BE2C (cell line): ENCODE data around the gene UBL3.

ENCODE experiments used
- DNase-seq: peaks from one replicate; pipeline ENCODE4 v3.0.0-alpha.2; 2020
- H3K27me3 ChIP-seq: fragments of 250-450 bp; sonication (Bioruptor Pico); 2 replicates; pipeline ENCODE4 v1.5.1; 2020; ENCODE audit warnings: mild to moderate bottlenecking
- H3K36me3 ChIP-seq: fragments of 250-450 bp; sonication (Bioruptor Pico); 2 replicates; pipeline ENCODE4 v1.5.1; 2020; ENCODE audit warnings: mild to moderate bottlenecking
- H3K4me1 ChIP-seq: fragments of 250-450 bp; sonication (Bioruptor Pico); 2 replicates; pipeline ENCODE4 v1.5.1; 2020
- H3K4me3 ChIP-seq: 2 replicates; pipeline ENCODE4 v1.5.1; 2011; ENCODE audit warnings: low read depth, low read length
- H3K9me3 ChIP-seq: fragments of 250-450 bp; sonication (Bioruptor Pico); 2 replicates; pipeline ENCODE4 v1.5.1; 2020
- TF ChIP-seq, protein P1 (sequence below): IDR thresholded peaks from 2 replicates; pipeline ENCODE4 v1.5.1; 2012; ENCODE audit warnings: mild to moderate bottlenecking, low read depth, low read length

UBL3 gene

DNA sequence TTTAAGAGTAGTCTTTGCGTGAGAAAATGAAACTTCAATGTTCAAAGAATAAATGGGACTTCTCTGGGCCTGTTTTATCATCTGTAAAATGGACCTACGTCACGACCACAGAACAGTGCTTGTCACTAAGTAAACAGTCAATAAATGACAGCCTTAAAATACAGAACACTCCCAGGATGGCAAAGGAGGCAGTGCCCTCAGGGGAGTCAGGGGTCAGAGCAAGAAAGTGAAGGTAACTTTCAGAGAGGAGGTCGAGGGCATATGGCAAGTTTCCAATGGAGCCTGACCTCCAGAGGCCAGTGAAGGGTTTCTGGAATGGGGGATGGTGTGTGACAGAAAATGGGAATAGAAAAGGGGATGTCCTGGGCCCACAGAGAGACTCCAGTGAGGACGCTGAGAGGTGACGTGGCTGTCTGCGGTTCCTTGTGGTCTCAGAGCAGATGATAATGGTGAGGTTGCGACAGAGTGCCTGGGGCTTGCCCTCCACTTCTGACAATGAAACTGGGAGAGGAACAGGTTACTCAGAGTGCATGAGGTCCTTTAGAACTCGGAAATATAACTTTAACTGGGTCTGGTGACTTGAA lies 91.8 kb downstream of the UBL3 start:
- H3K4me1 ChIP-seq, result 0 out of 2 replicates have a peak, but pooled peaks cover 2% of the 10 kb centered on the region
- no peaks in the 10 kb centered on the region for H3K27me3 ChIP-seq
- DNase-seq, result no peak
- H3K9me3 ChIP-seq, result no peaks in the 10 kb centered on the region
- TF ChIP-seq, protein P1, sequence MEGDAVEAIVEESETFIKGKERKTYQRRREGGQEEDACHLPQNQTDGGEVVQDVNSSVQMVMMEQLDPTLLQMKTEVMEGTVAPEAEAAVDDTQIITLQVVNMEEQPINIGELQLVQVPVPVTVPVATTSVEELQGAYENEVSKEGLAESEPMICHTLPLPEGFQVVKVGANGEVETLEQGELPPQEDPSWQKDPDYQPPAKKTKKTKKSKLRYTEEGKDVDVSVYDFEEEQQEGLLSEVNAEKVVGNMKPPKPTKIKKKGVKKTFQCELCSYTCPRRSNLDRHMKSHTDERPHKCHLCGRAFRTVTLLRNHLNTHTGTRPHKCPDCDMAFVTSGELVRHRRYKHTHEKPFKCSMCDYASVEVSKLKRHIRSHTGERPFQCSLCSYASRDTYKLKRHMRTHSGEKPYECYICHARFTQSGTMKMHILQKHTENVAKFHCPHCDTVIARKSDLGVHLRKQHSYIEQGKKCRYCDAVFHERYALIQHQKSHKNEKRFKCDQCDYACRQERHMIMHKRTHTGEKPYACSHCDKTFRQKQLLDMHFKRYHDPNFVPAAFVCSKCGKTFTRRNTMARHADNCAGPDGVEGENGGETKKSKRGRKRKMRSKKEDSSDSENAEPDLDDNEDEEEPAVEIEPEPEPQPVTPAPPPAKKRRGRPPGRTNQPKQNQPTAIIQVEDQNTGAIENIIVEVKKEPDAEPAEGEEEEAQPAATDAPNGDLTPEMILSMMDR, result no peak
- no peaks in the 10 kb centered on the region for H3K36me3 ChIP-seq
- H3K4me3 ChIP-seq, result no peak overlapping the region

DNA sequence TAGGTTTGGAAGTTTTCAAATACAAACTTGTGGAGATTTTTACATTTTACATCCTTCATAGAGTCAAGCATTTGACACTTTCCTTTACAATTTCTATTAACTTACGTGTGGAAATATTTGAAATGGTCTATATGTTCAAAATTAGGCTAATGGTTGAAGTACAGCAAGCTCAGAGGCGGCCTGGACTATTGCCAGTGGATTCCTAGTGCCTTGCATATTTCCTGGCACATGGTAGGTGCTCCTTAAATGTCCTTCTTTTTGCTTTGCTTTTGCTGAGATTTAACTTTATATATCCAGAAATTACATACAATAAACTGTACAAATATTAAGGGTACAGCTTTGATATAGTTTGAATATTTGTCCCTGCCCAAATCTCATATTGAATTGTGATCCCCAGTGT lies 93.9 kb downstream of the UBL3 start:
- 0 out of 2 replicates have a peak, but pooled peaks cover 2% of the 10 kb centered on the region for H3K4me1 ChIP-seq
- TF ChIP-seq, protein P1, result no peak
- H3K36me3 ChIP-seq, result no peaks in the 10 kb centered on the region
- H3K4me3 ChIP-seq, result no peak overlapping the region
- no peaks in the 10 kb centered on the region for H3K27me3 ChIP-seq
- no peaks in the 10 kb centered on the region for H3K9me3 ChIP-seq
- no peak for DNase-seq

DNA sequence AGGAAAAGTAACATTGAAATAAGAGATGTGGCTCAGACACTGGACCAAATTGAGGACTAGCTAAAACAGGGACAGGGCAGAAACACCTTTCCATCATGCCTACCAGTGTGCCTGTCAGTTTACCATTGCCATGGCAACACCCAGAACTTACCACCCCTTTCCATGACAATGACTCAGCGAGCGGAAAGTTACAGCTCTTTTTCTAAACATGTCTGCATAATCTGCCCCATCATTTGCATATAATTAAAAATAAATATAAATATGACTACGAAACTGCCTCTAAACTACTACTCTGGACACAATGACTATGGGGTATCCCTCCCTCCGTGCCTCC lies 96.0 kb downstream of the UBL3 start:
- peak; percentile 31 for DNase-seq
- H3K4me3 ChIP-seq, result no peak overlapping the region
- H3K9me3 ChIP-seq, result no peaks in the 10 kb centered on the region
- no peaks in the 10 kb centered on the region for H3K36me3 ChIP-seq
- TF ChIP-seq, protein P1, result no peak
- H3K4me1 ChIP-seq, result 0 out of 2 replicates have a peak, but pooled peaks cover 2% of the 10 kb centered on the region
- H3K27me3 ChIP-seq, result no peaks in the 10 kb centered on the region

DNA sequence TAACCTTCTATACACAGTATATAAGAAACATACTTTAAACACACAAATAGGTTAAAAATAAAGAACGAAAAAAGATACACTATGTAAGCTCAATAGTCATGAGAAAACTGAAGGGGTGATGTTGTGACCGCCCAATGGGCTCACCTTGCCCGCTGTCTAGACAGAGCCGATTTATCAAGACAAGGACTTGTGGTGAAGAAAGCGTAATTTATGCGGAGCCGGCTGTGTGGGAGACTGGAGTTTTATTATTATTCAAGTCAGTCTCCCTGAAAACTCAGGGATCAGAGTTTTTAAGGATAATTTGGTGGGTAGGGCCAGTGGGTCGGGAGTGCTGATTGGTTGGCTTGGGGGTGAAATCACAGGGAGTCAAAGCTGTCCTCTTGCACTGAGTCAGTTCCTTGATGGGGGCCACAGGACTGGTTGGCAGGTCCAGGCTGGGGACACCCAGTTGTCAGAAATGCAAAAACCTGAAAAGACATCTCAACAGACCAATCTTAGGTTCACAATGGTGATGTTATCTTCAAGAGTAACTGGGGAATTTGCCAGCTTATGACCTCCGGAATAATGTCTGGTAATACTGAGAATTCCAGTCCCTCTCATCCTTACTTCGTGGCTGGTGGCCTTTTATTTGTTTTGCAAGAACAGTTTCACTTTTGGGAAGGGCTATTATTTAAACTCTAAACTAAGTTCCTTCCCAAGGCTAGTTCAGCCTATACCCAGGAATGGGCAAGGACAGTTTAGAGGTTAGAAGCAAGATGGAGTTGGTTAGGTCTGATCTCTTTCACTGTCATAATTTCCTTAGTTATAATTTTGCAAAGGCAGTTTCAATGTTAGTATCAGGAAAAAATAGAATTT lies 96.6 kb downstream of the UBL3 start:
- no peaks in the 10 kb centered on the region for H3K36me3 ChIP-seq
- no peaks in the 10 kb centered on the region for H3K27me3 ChIP-seq
- no peak for DNase-seq
- TF ChIP-seq, protein P1, result no peak
- 0 out of 2 replicates have a peak, but pooled peaks cover 2% of the 10 kb centered on the region for H3K4me1 ChIP-seq
- no peaks in the 10 kb centered on the region for H3K9me3 ChIP-seq
- H3K4me3 ChIP-seq, result no peak overlapping the region

DNA sequence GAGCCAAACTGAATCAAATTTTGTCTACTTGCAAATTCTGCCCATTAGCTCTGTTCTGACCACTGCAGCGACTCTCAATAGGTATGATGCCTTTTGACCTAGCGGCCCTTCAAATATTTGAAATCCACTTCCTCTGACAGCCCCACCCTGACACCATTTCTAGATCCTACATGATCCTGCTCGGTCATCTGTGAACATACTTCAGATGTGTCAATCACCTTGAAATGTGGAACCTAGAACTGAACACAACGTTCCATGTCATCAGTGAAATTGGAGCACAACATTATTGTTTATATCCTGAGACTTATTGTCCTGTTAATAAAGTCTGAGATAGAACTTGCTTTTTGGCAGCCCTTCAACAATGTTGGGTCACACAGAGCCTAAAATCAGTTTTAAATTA lies 98.2 kb downstream of the UBL3 start:
- no peaks in the 10 kb centered on the region for H3K27me3 ChIP-seq
- no peaks in the 10 kb centered on the region for H3K9me3 ChIP-seq
- 0 out of 2 replicates have a peak, but pooled peaks cover 2% of the 10 kb centered on the region for H3K4me1 ChIP-seq
- DNase-seq, result no peak
- no peak overlapping the region for H3K4me3 ChIP-seq
- no peaks in the 10 kb centered on the region for H3K36me3 ChIP-seq
- TF ChIP-seq, protein P1, result no peak

DNA sequence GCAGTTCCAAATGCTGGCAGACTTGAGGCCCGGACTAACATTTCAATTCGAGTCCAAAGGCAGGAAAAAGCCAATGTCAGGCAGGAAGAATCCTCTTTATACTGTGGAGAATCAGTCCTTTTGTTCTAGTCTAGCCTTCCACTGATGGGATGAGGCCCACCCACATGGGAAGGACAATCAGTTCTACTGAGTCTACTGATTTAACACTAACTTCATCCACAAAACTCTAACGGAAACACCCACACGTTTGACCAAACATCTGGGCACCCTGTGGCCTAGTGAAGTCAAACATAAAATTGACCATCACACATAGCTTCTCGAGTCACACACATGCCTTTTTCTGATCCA lies 100.3 kb downstream of the UBL3 start:
- no peaks in the 10 kb centered on the region for H3K36me3 ChIP-seq
- no peak overlapping the region for H3K4me3 ChIP-seq
- 0 out of 2 replicates have a peak, but pooled peaks cover 2% of the 10 kb centered on the region for H3K4me1 ChIP-seq
- no peaks in the 10 kb centered on the region for H3K9me3 ChIP-seq
- DNase-seq, result no peak
- H3K27me3 ChIP-seq, result no peaks in the 10 kb centered on the region
- TF ChIP-seq, protein P1, result no peak
